Renal cortex interstitium (tissue), 11 donors: ENCODE measurements around the gene INPP4A. TPM values are rescaled to one million over a fixed set of nuclear protein-coding genes. Genes with fewer than 3 reads are reported as not detected.
"Not testable (repeated sequence)": the region's sequence is repeated elsewhere in the genome, so short reads cannot be mapped to it uniquely, and the experiment has no call there.

Experiments
- DNase-seq, 11 donors: peaks; one replicate each; pipeline ENCODE4 v3.0.0-alpha.2; 2013; ENCODE audit warnings: low read depth in 9 of 11, low spot score in 4 of 11; ENCODE audit errors: extremely low read depth in 1 of 11
- polyA plus RNA-seq, 3 donors: library from polyadenylated mRNA; unstranded; fragments of 120-200 nt; gene quantifications; one replicate each; pipeline ENCODE4 v1.2.1, GENCODE V29; 2013; ENCODE audit not compliant: insufficient read length in 3 of 3

INPP4A gene
- polyA plus RNA-seq, 3 donors, result 19.2 to 23.1 (median 21.5) TPM

DNA sequence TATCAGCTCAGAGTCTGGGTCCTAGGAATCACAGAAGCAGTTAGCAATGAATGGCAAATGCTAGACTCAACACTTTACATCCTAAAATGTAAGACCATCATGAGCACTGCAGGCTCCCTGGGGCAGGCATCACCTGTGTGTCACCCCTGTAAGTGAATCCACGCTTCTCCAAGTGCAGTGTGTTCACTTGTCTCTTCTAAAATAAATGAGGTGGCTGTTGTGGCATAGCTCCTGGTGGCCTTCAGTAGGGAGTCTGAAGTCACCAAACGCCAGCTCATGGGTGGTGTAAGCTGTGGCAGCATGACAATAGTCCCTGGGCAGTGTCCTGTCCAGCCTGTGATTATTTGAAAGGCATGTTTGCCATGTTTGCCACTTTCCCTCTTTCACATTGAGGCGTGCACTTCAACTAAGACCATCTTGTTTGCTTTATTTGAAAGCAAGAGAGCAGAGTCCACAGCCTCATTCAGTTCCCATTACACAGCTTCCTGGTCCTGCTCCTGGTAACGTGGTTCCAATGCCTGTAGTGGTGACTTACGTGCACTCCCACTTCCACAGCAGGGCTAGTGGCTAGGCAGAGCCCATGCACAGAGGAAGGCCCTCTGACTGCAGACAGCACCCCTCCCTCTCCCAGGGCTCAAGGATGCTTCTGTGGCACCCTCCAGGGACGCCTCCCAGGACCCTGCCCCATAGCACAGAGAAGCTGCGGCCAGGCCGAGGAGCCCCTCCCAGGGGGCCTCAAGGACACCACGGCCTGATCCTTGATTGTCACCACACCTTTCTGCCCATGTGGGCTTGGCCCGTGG lies 139.4 kb downstream of the INPP4A start:
- no peak for DNase-seq

DNA sequence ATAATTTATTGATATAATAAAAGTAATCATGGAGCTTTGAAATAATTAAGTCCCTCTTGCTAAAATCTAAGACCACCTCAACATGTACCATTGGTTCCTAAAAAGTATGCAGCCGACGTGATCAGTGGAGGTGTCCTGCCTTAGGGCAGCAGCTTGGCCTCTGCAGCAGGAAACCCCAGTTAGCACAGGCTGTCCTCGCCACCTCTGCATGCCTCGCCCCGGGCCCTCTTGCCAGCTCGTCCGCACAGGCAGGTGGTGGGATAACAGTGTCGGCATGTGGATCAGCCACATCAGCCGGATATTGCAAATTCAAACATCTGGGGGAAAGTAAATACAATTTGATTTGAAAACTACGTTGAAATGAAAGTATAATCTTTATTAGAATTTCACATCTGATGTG lies 140.7 kb downstream of the INPP4A start:
- DNase-seq, result no peak

DNA sequence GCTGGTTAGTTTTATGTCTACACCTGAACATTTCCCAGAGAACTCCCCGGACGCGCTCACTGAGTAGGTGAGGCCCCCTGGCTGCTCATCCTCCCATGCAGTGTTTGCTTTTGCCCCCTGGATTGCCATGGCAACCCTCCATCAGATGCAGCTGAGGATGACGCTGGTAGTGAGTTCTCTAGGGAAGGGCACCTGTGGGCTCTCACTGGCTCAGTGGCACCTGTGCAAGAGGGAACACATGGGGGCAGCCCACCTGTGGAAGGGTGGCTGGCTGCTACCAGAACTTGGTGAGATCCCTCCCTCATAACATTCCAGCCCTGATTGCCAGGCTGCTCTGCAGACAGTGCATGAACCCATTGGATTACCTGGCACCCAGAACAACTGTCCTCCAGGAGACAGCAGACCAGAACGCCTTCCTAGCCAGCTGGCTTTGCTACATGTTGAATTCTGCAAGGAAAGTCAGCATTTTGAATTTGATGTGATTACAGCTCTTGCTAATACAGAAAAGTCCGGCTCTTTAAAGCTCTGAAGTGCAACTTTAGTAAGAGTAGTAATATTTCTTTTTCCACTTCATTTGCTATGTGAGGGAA lies 142.0 kb downstream of the INPP4A start:
- DNase-seq, result no peak

DNA sequence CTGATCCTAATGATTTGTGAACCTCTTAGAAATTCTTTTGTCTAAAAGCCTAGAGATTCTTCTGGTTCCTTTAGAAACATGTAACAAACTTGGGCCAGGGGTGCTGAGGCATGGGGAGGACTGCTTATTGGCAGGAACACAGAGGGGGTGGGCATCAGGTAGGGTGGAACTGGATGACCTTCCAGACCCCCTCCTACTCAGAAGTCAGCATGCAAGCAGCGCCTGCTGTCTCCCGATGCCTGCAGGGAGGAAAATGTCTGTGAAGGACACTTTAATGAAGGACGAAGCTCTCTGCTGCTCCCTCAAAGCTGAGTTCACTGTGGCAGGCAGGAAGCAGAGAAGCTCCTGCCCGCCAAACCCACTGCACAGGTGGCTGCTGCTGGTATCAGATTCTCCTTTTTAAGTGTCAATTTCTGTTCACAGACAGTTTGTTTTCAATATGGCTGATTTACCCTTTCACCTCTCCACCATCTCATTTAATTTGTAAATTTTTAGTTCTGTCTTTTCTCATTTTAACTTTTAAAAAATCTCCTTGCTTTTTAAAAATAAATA lies 144.3 kb downstream of the INPP4A start:
- no peak for DNase-seq

DNA sequence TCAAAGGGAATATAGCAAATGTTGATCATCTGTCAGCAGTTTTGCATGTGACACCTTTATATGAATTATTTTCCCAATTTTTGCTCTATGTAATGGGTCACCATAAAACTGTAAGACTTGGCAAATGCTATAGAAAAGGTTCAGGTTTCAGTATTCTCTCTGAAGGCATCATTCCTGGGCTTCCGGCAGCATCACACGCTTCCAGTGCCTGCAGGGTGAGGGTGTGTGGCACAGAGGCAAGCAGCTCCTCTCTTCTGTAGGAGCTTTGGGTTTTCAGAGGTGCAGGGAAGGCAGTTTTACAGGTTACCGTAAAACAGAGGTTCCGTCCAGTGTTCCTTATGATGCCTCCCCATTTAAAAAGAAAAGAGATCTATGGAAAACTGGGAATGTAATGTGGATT lies 144.8 kb downstream of the INPP4A start:
- DNase-seq, result no peak

DNA sequence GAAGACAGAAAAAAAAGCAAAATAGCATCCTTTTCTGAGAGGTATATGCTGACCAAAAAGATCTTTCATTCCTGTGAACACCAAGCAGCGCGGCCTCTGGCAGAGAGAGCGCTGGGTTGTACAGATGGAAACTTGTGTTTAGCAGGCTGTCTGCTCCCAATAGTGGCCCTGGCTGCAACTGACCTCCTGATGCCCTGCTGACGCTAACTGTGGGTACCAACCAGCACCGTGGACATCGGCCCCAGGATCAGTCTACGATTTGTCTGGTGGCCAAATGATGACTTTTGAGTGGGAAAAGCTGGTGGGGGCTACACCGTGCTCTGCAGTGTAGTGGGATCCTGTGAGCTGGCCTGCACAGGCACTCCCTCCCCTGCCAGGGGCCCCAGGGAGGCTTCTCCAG lies 147.9 kb downstream of the INPP4A start:
- no peak for DNase-seq

DNA sequence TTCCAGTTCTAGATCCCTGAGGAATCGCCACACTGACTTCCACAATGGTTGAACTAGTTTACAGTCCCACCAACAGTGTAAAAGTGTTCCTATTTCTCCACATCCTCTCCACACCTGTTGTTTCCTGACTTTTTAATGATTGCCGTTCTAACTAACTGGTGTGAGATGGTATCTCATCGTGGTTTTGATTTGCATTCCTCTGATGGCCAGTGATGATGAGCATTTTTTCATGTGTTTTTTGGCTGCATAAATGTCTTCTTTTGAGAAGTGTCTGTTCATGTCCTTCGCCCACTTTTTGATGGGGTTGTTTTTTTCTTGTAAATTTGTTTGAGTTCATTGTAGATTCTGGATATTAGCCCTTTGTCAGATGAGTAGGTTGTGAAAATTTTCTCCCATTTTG lies 150.0 kb downstream of the INPP4A start:
- not testable (repeated sequence) for DNase-seq

DNA sequence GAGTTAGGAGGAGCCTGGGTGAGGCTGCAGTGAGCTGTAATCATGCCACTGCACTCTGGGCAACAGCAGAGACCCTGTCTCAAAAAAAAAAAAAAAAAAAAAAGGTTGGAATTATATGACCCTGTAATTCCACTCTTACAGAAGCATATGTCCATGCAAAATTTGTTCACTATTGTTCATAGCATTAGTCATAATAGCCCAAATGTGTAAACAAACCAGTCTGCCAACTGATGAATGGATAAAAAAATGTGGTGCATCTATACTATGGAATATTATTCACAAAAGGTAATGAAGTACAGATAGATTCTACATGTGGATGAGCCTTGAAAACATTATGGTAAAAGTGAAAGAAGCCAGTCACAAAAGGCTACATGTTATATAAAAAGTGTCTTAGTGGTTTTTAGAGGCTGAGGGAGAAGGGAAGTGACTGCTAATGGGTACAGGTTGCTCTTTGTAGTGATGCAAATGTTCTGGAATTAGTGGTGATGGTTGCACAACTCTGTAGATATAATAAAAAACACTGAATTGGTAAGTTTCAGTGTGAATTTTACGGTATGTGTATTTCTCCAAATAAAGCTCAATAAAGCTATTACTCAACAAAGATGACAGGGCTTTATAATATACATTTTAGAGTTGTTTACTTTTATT lies 154.2 kb downstream of the INPP4A start:
- no peak for DNase-seq

DNA sequence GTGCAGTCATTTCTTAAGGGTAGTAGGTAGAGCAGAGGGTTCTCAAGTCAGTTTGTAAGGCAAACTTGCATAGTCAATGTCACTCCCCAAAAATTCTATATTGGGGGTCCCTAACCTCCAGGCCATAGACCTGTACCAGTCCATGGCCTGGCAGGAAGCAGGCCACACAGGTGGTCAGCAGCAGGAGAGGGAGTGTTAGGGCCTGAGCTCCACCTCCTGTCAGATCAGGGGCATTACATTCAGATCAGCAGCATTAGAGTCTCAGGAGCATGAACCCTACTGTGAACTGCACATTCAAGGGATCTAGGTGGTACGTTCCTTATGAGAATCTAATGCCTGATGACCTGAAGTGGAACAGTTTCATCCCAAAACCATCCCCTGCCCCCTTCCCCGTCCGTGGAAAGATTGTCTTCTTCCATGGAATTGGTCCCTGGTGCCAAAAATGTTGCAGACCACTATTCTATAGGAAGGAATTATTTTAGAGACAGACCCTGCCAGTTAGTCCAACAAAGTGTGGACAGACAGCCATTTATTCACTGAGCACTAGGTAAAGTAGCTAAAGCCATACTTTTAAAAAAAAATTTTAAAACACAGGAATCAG lies 157.0 kb downstream of the INPP4A start:
- DNase-seq, result no peak

DNA sequence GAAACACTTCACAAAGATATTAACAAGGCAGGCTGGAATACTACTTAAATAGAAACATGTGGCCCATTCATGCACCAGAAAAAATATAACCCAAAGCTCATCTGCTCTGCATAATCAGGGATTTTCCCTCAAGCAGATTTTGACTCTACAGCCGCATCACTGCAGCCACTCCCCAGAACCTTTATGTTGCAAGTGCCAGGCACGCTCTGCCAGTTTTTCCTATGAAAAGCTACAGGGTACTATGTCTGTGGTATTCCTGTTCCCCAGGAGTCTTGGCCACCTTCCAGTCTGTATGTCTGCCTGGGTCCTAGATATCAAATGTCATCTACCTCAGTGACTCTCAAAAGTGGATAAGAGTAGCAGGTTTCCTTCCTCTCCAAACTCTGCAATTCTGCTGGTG lies 159.9 kb downstream of the INPP4A start:
- no peak for DNase-seq

DNA sequence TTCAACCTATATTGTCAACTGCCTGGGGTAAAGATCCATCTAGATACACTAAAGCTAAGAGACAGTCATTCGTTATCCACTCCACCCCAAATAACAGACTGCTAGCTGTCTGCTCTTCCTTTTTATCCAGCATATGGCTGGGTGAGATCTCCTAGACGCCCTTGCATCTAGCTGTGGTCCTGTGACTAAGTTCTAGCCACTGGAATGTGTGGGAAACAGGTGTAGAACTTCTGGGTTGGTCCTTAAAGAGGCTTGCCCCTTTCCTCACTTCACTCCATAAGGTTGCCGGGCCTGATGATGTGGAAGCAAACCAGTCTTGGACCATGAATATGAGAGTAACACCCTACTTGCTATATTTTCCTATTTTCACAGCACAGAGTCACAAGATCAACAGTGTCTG lies 160.4 kb downstream of the INPP4A start:
- DNase-seq, result no peak

DNA sequence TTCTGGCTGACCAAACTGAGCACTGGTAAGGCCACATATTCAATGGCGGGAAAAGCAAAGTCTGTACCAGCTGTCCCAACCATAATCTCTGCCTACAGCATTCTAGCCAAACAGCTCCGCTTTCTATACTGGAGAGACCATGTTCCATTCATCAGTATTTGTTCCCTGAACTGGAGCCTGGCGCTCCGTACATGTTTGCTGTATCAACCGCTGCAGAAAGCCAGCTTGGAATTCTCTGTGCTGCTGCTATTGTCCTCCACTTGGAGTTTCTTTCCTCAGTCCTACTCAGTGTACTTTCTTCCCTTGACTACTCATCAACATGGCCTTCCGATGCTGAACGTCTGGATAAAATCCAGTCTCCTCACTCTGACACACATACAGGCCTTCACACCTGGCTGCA lies 161.8 kb downstream of the INPP4A start:
- DNase-seq, result no peak

DNA sequence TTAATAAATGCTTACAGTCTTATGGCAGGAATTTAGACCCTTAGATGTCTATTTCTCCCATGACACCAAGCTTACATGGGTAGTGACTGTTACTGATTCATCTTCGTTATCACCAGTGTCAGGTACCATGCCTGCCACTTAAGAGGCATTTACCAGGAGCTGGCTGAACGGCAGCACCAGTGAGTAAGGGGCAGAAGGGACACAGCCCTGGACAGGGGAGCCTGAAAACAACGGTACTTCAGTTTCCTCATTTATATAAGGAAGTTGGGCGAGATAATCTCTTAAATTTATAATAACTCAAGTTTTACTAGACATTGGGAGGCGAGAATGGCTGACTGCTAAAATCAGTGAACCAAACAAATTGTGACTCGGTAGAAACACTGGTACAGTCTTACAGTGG lies 162.4 kb downstream of the INPP4A start:
- DNase-seq, result no peak

DNA sequence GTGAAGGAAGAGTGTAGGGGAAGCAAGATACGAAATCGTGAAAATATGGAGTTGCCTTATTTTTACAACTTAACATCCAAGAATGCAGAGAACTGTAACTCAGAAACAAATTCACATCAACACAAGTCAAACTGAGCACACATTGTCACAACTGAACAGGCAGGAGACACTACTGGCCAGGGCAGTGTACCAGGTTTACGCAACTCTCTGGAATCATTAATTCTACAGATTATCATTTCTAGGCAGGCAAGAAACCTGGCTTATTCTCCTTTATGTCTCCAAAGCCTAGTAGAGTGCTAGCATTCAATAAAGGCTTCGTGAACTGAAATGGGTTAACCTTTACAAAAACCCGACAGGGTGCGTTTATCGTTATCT lies 163.1 kb downstream of the INPP4A start:
- DNase-seq, result no peak

DNA sequence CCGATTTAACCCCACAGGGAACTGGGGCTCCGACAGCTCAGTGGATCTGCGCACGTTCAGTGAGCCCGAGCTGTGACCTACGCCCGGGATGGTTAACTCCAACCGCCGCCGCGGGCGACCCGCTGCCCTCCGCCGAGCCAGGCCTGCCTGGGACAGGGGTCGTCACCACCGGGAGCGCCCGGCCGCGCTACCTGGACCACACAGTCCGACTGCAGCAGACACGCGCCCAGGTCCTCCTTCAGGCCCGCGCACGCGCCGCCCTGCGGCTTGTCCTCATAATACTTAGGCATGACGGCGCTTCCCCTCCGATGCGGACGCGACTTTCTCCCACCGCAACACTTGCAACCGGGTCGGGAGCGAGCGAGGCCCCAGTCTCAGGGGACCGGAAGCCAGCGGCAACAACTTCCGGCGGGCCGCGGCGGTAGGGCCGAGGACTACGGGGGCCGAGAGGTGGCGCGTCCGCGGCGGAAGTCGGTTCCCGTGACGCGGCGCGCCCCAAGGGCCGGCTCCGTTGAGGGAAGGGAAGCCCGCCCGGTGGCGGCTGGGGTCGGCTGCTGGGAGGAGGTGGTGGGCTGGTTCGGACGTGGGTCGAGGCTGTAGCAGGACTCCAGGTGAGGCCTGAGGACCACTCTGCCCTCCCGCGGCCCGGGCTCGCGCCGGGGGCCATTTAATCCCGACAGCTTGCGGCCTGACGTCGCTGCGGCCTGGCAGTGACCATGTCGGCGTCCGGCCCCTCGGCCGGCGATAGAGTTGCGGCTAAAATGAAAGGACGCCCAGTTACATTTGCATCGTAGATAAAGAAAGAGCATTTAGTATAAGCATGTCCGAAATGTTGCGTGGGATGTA lies 163.7 kb downstream of the INPP4A start, which contains the start of the genes COA5 and UNC50:
TSS of gene COA5 (minus strand) at position 397 of the 846 bp plus-strand sequence. CDS start at position 290, 107 bp downstream.
TSS of gene UNC50 (plus strand) at position 474 of the 846 bp plus-strand sequence. CDS start 1,171 bp downstream, outside the sequence.
- DNase-seq, result peak; percentile 76 to 88 (median 86)

DNA sequence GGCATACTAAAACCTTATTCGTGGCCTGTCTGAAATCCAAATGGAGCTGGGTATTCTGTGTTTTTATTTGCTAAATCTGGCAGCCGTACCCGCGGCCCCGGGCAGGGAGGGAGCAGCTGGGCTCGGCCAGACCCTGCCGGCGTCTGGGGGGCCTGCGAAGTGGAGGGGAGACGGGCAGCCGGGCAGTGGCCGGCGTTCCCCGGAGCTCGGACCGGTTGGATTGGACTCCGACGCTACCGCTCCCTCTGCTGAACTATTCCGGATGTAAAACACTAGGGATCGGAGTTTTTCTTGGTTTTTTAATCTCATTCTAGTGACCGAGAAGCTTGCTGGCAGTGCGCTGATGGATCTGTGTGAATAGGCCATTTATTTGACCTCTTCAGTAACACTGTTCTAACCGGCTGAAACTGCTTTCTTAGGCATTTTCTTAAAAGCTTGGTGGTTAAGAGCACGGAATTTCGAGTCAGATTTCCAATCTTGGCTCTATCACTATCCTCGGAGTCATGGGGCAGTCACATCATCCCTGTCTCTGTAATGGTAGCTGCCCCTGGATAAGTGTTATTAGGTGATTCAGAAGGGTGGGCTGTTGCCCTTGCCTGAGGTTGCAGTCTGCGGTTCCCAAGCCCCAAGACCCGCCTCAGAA lies 164.4 kb downstream of the INPP4A start:
- DNase-seq, result peak in 3 of 11 donors; percentile 4 to 22 (median 16)

DNA sequence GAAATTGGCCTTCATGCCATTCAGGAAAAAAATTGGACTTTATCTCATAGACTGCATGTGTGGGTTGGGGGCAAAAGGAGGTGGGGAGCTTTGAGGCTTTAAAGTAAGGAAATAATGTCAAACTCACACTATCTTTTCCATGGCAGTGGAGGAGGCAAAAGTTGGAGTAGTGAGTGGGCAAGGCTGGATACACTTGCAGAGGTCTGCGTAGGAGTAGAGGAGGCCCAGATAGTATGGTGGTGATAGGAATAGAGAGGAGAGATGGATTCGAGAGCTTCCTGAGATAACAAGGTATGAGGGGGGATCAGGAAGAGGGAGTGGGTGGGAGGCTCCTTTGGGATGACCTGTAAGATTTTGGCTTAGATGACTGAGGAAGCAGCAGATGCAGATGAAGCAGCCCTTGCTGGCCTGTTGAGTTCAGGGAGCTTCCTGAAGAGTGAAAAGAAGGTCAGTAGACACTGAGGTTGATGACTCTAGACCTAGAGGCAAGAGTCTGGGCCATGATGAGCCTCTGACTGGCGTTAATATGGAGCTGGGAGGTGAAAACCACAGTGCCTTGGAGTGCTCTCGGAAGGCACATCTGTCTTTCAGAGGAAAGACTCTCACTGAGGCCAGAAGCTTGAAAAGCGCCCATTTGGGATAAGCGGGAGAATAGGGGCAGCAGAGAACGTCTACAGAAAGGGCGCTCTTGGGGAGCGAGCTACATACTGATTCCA lies 169.5 kb downstream of the INPP4A start:
- no peak for DNase-seq

DNA sequence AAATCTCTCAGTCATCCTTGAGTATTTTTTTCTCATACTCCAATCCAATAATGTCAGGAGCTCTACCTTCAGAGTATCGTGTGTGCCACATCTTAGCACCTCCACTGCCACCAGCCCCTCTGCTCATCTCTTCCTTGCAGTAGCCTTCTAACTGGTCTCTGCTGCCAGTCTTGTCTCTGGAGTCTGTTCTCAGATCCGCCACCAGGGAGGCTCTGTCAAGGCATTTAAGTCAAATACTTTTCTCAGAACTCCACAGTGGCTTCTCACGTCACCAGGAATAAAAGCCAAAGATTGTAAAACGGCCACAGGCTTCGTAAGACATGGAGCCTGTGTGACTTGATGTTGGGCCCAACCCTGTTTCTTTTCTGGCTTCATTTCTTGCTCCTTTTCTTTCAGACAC lies 170.8 kb downstream of the INPP4A start:
- no peak for DNase-seq
